ENCODE data around the gene LPAR2.
A peak's percentile ranks its signal among the peaks of the same experiment; 100 is the strongest.
"Not testable (repeated sequence)": the region's sequence is repeated elsewhere in the genome, so short reads cannot be mapped to it uniquely, and the experiment has no call there.

LPAR2 gene
- total RNA-seq = 22.5 to 44.7 (median 32.0) reads per million in 4 donors

GRCh38 chr19:19627621-19628500 is at the start of gene LPAR2:
LPAR2 (minus strand) TSS chr19:19628220; CDS start chr19:19627275, 945 bp downstream.
- DNase-seq = peak; percentile 67 to 87 (median 75)

GRCh38 chr19:19677579-19677978 is 49.6 kb upstream of the LPAR2 start:
- DNase-seq = no peak

- DNase-seq = no peak
Observed at GRCh38 chr19:19674315-19674714, 46.3 kb upstream of the LPAR2 start.

- no peak for DNase-seq
Observed at GRCh38 chr19:19672816-19673215, 44.8 kb upstream of the LPAR2 start.

- DNase-seq = no peak
Observed at GRCh38 chr19:19670070-19670551, 42.1 kb upstream of the LPAR2 start.

- peak; percentile 87 to 98 (median 89) for DNase-seq
Observed at GRCh38 chr19:19668230-19669012, 40.4 kb upstream of the LPAR2 start, which contains the start of gene ZNF101. ZNF101 (plus strand) TSS chr19:19668839; CDS start chr19:19668964, 125 bp downstream.

GRCh38 chr19:19665420-19665948 is 37.5 kb upstream of the LPAR2 start:
- DNase-seq = not testable (repeated sequence)

GRCh38 chr19:19663256-19664120 is 35.5 kb upstream of the LPAR2 start, which contains the start of gene ATP13A1:
ATP13A1 (minus strand) TSS chr19:19663676; CDS start chr19:19663666, 10 bp downstream.
- peak; percentile 91 to 98 (median 92) for DNase-seq

GRCh38 chr19:19662871-19663255 is 34.8 kb upstream of the LPAR2 start:
- no peak for DNase-seq

GRCh38 chr19:19662344-19662743 is 34.3 kb upstream of the LPAR2 start:
- DNase-seq = no peak

GRCh38 chr19:19661675-19662251 is 33.7 kb upstream of the LPAR2 start:
- peak in 3 of 5 donors; percentile 46 to 87 (median 50) for DNase-seq

- no peak for DNase-seq
Observed at GRCh38 chr19:19661141-19661674, 33.2 kb upstream of the LPAR2 start.

GRCh38 chr19:19659646-19660245 is 31.7 kb upstream of the LPAR2 start:
- no peak for DNase-seq

GRCh38 chr19:19657397-19657783 is 29.4 kb upstream of the LPAR2 start:
- DNase-seq = no peak

GRCh38 chr19:19656451-19657396 is 28.7 kb upstream of the LPAR2 start:
- DNase-seq = no peak

- no peak for DNase-seq
Observed at GRCh38 chr19:19655641-19656343, 27.8 kb upstream of the LPAR2 start.

- DNase-seq = no peak
Observed at GRCh38 chr19:19655051-19655594, 27.1 kb upstream of the LPAR2 start.

GRCh38 chr19:19654441-19654840 is 26.4 kb upstream of the LPAR2 start:
- DNase-seq = no peak

Data from T-helper 1 cell (primary cell).